Fibroblast of skin of left quadriceps (primary cell): ENCODE data around the gene GP1BB.

Experiments used
- DNase-seq, 2 experiments: peaks; one replicate each; pipeline ENCODE4 v3.0.0-alpha.2; 2013; ENCODE audit warnings: low read depth in 2 of 2

The GP1BB gene

GRCh38 chr22:19756288-19757128 lies 33.2 kb downstream of the GP1BB start:
- no peak for DNase-seq

GRCh38 chr22:19757140-19757984 lies 34.0 kb downstream of the GP1BB start:
- no peak for DNase-seq

- DNase-seq: no peak
Observed at GRCh38 chr22:19757985-19758895, 34.9 kb downstream of the GP1BB start.

- DNase-seq: no peak
Observed at GRCh38 chr22:19758896-19759426, 35.6 kb downstream of the GP1BB start.

GRCh38 chr22:19759427-19760057 lies 36.2 kb downstream of the GP1BB start:
- DNase-seq: no peak

GRCh38 chr22:19760058-19760950 lies 37.0 kb downstream of the GP1BB start, which contains the start of gene TBX1:
TSS of gene TBX1 (plus strand) at chr22:19760778. CDS start at chr22:19760844, 66 bp downstream.
- no peak for DNase-seq

- no peak for DNase-seq
Observed at GRCh38 chr22:19760951-19761724, 37.8 kb downstream of the GP1BB start.

- no peak for DNase-seq
Observed at GRCh38 chr22:19761725-19762567, 38.6 kb downstream of the GP1BB start.

GRCh38 chr22:19762568-19763457 lies 39.5 kb downstream of the GP1BB start:
- no peak for DNase-seq

- DNase-seq: no peak
Observed at GRCh38 chr22:19763458-19764298, 40.3 kb downstream of the GP1BB start.

GRCh38 chr22:19764299-19764593 lies 40.9 kb downstream of the GP1BB start:
- DNase-seq: no peak

- DNase-seq: no peak
Observed at GRCh38 chr22:19764636-19765476, 41.5 kb downstream of the GP1BB start.

- no peak for DNase-seq
Observed at GRCh38 chr22:19765477-19766239, 42.3 kb downstream of the GP1BB start.

- DNase-seq: no peak
Observed at GRCh38 chr22:19766240-19766510, 42.8 kb downstream of the GP1BB start.
